Measurements from ENCODE around the gene MYL3.
A peak's percentile ranks its signal among the peaks of the same experiment; 100 is the strongest.
"Not testable (repeated sequence)": the region's sequence is repeated elsewhere in the genome, so short reads cannot be mapped to it uniquely, and the experiment has no call there.

The MYL3 gene

GRCh38 chr3:46824211-46824970 lies 38.9 kb downstream of the MYL3 start:
- H3K27me3 Mint-ChIP-seq = peaks cover 13% of the 10 kb centered on the region
- H3K36me3 Mint-ChIP-seq = peaks cover 13% of the 10 kb centered on the region
- H3K4me1 Mint-ChIP-seq (ENCODE audit: low read depth) = peaks cover 8% of the 10 kb centered on the region
- no peak overlapping the region for H3K4me3 Mint-ChIP-seq
- no peak overlapping the region for H3K27ac Mint-ChIP-seq
- peaks cover 20% of the 10 kb centered on the region for H3K9me3 Mint-ChIP-seq (ENCODE audit: low read depth)

GRCh38 chr3:46823314-46823713 lies 39.9 kb downstream of the MYL3 start:
- H3K4me3 Mint-ChIP-seq; H3K4me1 Mint-ChIP-seq (ENCODE audit: low read depth); H3K27ac Mint-ChIP-seq: not testable (repeated sequence)
- Mint-ChIP-seq H3K36me3 (peaks cover 13% of the 10 kb centered on the region), H3K27me3 (peaks cover 14% of the 10 kb centered on the region), H3K9me3 (ENCODE audit: low read depth) (peaks cover 17% of the 10 kb centered on the region)

- Mint-ChIP-seq H3K36me3 (peaks cover 13% of the 10 kb centered on the region), H3K4me3 (no peak overlapping the region), H3K27me3 (peaks cover 13% of the 10 kb centered on the region), H3K9me3 (ENCODE audit: low read depth) (peaks cover 17% of the 10 kb centered on the region), H3K4me1 (ENCODE audit: low read depth) (no peaks in the 10 kb centered on the region), H3K27ac (no peak overlapping the region)
These were observed 41.7 kb downstream of the MYL3 start for GRCh38 chr3:46821553-46821952.

- H3K4me1 Mint-ChIP-seq (ENCODE audit: low read depth) = no peaks in the 10 kb centered on the region
- H3K27ac Mint-ChIP-seq = no peak overlapping the region
- H3K36me3 Mint-ChIP-seq = peaks cover 13% of the 10 kb centered on the region
- peaks cover 17% of the 10 kb centered on the region for H3K9me3 Mint-ChIP-seq (ENCODE audit: low read depth)
- no peak overlapping the region for H3K4me3 Mint-ChIP-seq
- H3K27me3 Mint-ChIP-seq = peaks cover 12% of the 10 kb centered on the region
These were observed 42.4 kb downstream of the MYL3 start for GRCh38 chr3:46820852-46821251.

GRCh38 chr3:46812237-46812791 lies 50.9 kb downstream of the MYL3 start:
- Mint-ChIP-seq H3K36me3 (no peaks in the 10 kb centered on the region), H3K27ac (no peak overlapping the region), H3K9me3 (ENCODE audit: low read depth) (no peaks in the 10 kb centered on the region)

GRCh38 chr3:46811615-46812236 lies 51.5 kb downstream of the MYL3 start:
- H3K9me3 Mint-ChIP-seq (ENCODE audit: low read depth) = no peaks in the 10 kb centered on the region
- H3K4me3 Mint-ChIP-seq = peak overlapping the region; percentile 48
- no peaks in the 10 kb centered on the region for H3K36me3 Mint-ChIP-seq
- peaks cover 6% of the 10 kb centered on the region for H3K27me3 Mint-ChIP-seq
- H3K4me1 Mint-ChIP-seq (ENCODE audit: low read depth) = peaks cover 7% of the 10 kb centered on the region
- no peak overlapping the region for H3K27ac Mint-ChIP-seq

More at GRCh38 chr3:46812237-46812791, 50.9 kb downstream of the MYL3 start:
- Mint-ChIP-seq H3K4me3 (peak overlapping the region; percentile 80), H3K4me1 (ENCODE audit: low read depth) (peaks cover 7% of the 10 kb centered on the region), H3K27me3 (peaks cover 6% of the 10 kb centered on the region)

- not testable (repeated sequence) for H3K27me3 Mint-ChIP-seq; H3K36me3 Mint-ChIP-seq; H3K27ac Mint-ChIP-seq; H3K4me3 Mint-ChIP-seq; H3K4me1 Mint-ChIP-seq (ENCODE audit: low read depth); H3K9me3 Mint-ChIP-seq (ENCODE audit: low read depth)
These were observed 54.5 kb downstream of the MYL3 start for GRCh38 chr3:46808766-46809165.
